WTC11 (cell line): Measurements from ENCODE around the gene NEB. TPM values are rescaled to one million over a fixed set of nuclear protein-coding genes. Genes with fewer than 3 reads are reported as not detected.

Experiments
- ATAC-seq: fragments of 200-7000 bp; cut with Tn5 transposase; 2 replicates; pipeline ENCODE4 v1.10.0; 2021; ENCODE audit warnings: mild to moderate bottlenecking, moderate library complexity
- CTCF ChIA-PET: fragments of 300-600 bp; sonication (Branson Sonifier 250); formaldehyde crosslinking; loops from one replicate; lab custom pipeline; 2021; ENCODE audit warnings: antibody characterized with exemption; lab: Charles Lee
- POLR2A ChIA-PET: fragments of 350-600 bp; sonication (Branson Sonifier 250); formaldehyde crosslinking; loops from one replicate; lab custom pipeline; 2021; ENCODE audit warnings: antibody characterized with exemption; lab: Charles Lee
- DNase-seq: peaks from one replicate; pipeline ENCODE4 v3.0.0; 2021; ENCODE audit warnings: low spot score
- H3K27ac Mint-ChIP-seq: 2 replicates; pipeline ENCODE4 v1.8.0; 2021; ENCODE audit warnings: mixed read lengths
- H3K27me3 Mint-ChIP-seq: 2 replicates; pipeline ENCODE4 v1.8.0; 2021; ENCODE audit warnings: low read depth, mild to moderate bottlenecking, moderate library complexity, mixed read lengths
- H3K36me3 Mint-ChIP-seq: 2 replicates; pipeline ENCODE4 v1.8.0; 2021; ENCODE audit warnings: mixed read lengths
- H3K4me1 Mint-ChIP-seq: 2 replicates; pipeline ENCODE4 v1.8.0; 2022; ENCODE audit warnings: mixed read lengths
- H3K4me3 Mint-ChIP-seq: 2 replicates; pipeline ENCODE4 v1.8.0; 2021; ENCODE audit warnings: mild to moderate bottlenecking, moderate library complexity, mixed read lengths
- H3K9me3 Mint-ChIP-seq: 2 replicates; pipeline ENCODE4 v1.8.0; 2021; ENCODE audit warnings: mixed read lengths
- ATF1 ChIP-seq: sonication (generic); formaldehyde crosslinking; IDR thresholded peaks from 2 replicates; pipeline ENCODE4 v1.8.1; 2023; ENCODE audit warnings: mild to moderate bottlenecking, moderate library complexity, missing genetic modification reagents
- EMX1 ChIP-seq: fragments of 250-450 bp; sonication (Bioruptor Pico); IDR thresholded peaks from 2 replicates; pipeline ENCODE4 v1.8.0; 2021; ENCODE audit warnings: mild to moderate bottlenecking
- MAX ChIP-seq: sonication (generic); formaldehyde crosslinking; IDR thresholded peaks from 2 replicates; pipeline ENCODE4 v1.8.0; 2022; ENCODE audit warnings: mild to moderate bottlenecking, missing genetic modification reagents
- MYBL2 ChIP-seq: sonication (generic); formaldehyde crosslinking; IDR thresholded peaks from 2 replicates; pipeline ENCODE4 v1.8.1; 2023; ENCODE audit warnings: mild to moderate bottlenecking, moderate library complexity, missing genetic modification reagents
- NR2C2 ChIP-seq: sonication (generic); formaldehyde crosslinking; IDR thresholded peaks from 2 replicates; pipeline ENCODE4 v1.8.0; 2022; ENCODE audit warnings: mild to moderate bottlenecking, missing genetic modification reagents
- OVOL2 ChIP-seq: fragments of 250-450 bp; sonication (Bioruptor Pico); IDR thresholded peaks from 2 replicates; pipeline ENCODE4 v1.9.0; 2021; ENCODE audit warnings: mild to moderate bottlenecking, borderline replicate concordance
- PRRX2 ChIP-seq: fragments of 250-450 bp; sonication (Bioruptor Pico); IDR thresholded peaks from 2 replicates; pipeline ENCODE4 v1.8.0; 2021; ENCODE audit warnings: mild to moderate bottlenecking
- RELA ChIP-seq: sonication (generic); formaldehyde crosslinking; IDR thresholded peaks from 2 replicates; pipeline ENCODE4 v1.8.1; 2022; ENCODE audit warnings: missing genetic modification reagents, mild to moderate bottlenecking, borderline replicate concordance
- RORB ChIP-seq: fragments of 250-450 bp; sonication (Bioruptor Pico); IDR thresholded peaks from 2 replicates; pipeline ENCODE4 v1.9.0; 2021; ENCODE audit warnings: mild to moderate bottlenecking
- SMAD3 ChIP-seq: sonication (generic); formaldehyde crosslinking; IDR thresholded peaks from 2 replicates; pipeline ENCODE4 v1.8.0; 2022; ENCODE audit warnings: missing genetic modification reagents, mild to moderate bottlenecking, borderline replicate concordance
- STAT6 ChIP-seq: sonication (generic); formaldehyde crosslinking; conservative IDR thresholded peaks from 2 replicates; pipeline ENCODE4 v1.8.1; 2023; ENCODE audit warnings: mild to moderate bottlenecking, low read depth, missing genetic modification reagents, moderate library complexity
- TCF7 ChIP-seq: sonication (generic); formaldehyde crosslinking; IDR thresholded peaks from 2 replicates; pipeline ENCODE4 v1.8.0; 2022; ENCODE audit warnings: mild to moderate bottlenecking, low read depth, missing genetic modification reagents, moderate library complexity
- TEAD1 ChIP-seq: sonication (generic); formaldehyde crosslinking; IDR thresholded peaks from 2 replicates; pipeline ENCODE4 v1.8.0; 2022; ENCODE audit warnings: mild to moderate bottlenecking, missing genetic modification reagents
- ZNF219 ChIP-seq: sonication (generic); formaldehyde crosslinking; IDR thresholded peaks from 2 replicates; pipeline ENCODE4 v1.8.0; 2023; ENCODE audit warnings: missing genetic modification reagents, mild to moderate bottlenecking, borderline replicate concordance
- ZNF425 ChIP-seq: fragments of 250-450 bp; sonication (Bioruptor Pico); conservative IDR thresholded peaks from 2 replicates; pipeline ENCODE4 v1.9.0; 2021; ENCODE audit warnings: mild to moderate bottlenecking
- total RNA-seq: library from RNA; stranded (reverse); gene quantifications from 3 replicates; pipeline ENCODE4 v1.2.3, GENCODE V29; 2021
- TF ChIP-seq, protein P1 (sequence below): fragments of 250-450 bp; sonication (Bioruptor Pico); IDR thresholded peaks from 2 replicates; pipeline ENCODE4 v1.8.0; 2021; ENCODE audit warnings: mild to moderate bottlenecking
- TF ChIP-seq, protein P2 (sequence below): fragments of 250-450 bp; sonication (Bioruptor Pico); IDR thresholded peaks from 2 replicates; pipeline ENCODE4 v2.1.2; 2022; ENCODE audit warnings: mild to moderate bottlenecking, moderate library complexity
- TF ChIP-seq, protein P3 (sequence below): sonication (generic); formaldehyde crosslinking; IDR thresholded peaks from 2 replicates; pipeline ENCODE4 v1.8.1; 2022; ENCODE audit warnings: low read depth, mild to moderate bottlenecking, moderate library complexity, missing genetic modification reagents, borderline replicate concordance
- TF ChIP-seq, protein P4 (sequence below): sonication (generic); formaldehyde crosslinking; IDR thresholded peaks from 2 replicates; pipeline ENCODE4 v1.8.1; 2023; ENCODE audit warnings: mild to moderate bottlenecking, missing genetic modification reagents, moderate library complexity

The NEB gene
- total RNA-seq, 1 experiment from 2014 or later: 1.9 TPM

- ChIA-PET POLR2A (interaction anchor here (0.7 kb wide), 1 partner anchor 96 kb away, joined by 4 read pairs; no protein-coding TSS in a partner anchor), CTCF (no interaction called here)
- H3K9me3 Mint-ChIP-seq: peaks cover 10% of the 10 kb centered on the region
Measured at GRCh38 chr2:151638990-151639389, 95.3 kb downstream of the NEB start.

GRCh38 chr2:151638191-151638933 lies 95.9 kb downstream of the NEB start:
- Mint-ChIP-seq H3K4me1 (no peaks in the 10 kb centered on the region), H3K27ac (no peak overlapping the region), H3K9me3 (peaks cover 12% of the 10 kb centered on the region), H3K36me3 (peaks cover 3% of the 10 kb centered on the region), H3K27me3 (no peaks in the 10 kb centered on the region), H3K4me3 (no peak overlapping the region)
- ATAC-seq (no peak), DNase-seq (no peak)
- CTCF ChIA-PET: interaction anchor here (1.3 kb wide), 1 partner anchor 387 kb away, joined by 5 read pairs; no protein-coding TSS in a partner anchor
- TF ChIP-seq ATF1 (CRISPR knock-in tag): no peak
- no peak for TF ChIP-seq NR2C2 (CRISPR knock-in tag)
- TF ChIP-seq, protein P1, sequence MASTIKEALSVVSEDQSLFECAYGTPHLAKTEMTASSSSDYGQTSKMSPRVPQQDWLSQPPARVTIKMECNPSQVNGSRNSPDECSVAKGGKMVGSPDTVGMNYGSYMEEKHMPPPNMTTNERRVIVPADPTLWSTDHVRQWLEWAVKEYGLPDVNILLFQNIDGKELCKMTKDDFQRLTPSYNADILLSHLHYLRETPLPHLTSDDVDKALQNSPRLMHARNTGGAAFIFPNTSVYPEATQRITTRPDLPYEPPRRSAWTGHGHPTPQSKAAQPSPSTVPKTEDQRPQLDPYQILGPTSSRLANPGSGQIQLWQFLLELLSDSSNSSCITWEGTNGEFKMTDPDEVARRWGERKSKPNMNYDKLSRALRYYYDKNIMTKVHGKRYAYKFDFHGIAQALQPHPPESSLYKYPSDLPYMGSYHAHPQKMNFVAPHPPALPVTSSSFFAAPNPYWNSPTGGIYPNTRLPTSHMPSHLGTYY (CRISPR knock-in tag): no peak
- TF ChIP-seq, protein P2, sequence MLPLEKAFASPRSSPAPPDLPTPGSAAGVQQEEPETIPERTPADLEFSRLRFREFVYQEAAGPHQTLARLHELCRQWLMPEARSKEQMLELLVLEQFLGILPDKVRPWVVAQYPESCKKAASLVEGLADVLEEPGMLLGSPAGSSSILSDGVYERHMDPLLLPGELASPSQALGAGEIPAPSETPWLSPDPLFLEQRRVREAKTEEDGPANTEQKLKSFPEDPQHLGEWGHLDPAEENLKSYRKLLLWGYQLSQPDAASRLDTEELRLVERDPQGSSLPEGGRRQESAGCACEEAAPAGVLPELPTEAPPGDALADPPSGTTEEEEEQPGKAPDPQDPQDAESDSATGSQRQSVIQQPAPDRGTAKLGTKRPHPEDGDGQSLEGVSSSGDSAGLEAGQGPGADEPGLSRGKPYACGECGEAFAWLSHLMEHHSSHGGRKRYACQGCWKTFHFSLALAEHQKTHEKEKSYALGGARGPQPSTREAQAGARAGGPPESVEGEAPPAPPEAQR (CRISPR knock-in tag): no peak
- TF ChIP-seq ZNF219: no peak
- no peak for TF ChIP-seq EMX1 (CRISPR knock-in tag)
- POLR2A ChIA-PET: interaction anchor here (0.7 kb wide), 1 partner anchor 97 kb away, joined by 4 read pairs; no protein-coding TSS in a partner anchor

More at GRCh38 chr2:151638990-151639389, 95.3 kb downstream of the NEB start:
- TF ChIP-seq SMAD3 (CRISPR knock-in tag): no peak
- TF ChIP-seq, protein P3, sequence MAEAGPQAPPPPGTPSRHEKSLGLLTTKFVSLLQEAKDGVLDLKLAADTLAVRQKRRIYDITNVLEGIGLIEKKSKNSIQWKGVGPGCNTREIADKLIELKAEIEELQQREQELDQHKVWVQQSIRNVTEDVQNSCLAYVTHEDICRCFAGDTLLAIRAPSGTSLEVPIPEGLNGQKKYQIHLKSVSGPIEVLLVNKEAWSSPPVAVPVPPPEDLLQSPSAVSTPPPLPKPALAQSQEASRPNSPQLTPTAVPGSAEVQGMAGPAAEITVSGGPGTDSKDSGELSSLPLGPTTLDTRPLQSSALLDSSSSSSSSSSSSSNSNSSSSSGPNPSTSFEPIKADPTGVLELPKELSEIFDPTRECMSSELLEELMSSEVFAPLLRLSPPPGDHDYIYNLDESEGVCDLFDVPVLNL: no peak
- no peak for TF ChIP-seq TEAD1
- no peak for TF ChIP-seq RORB
- TF ChIP-seq, all 79 proteins: peak for 0
- DNase-seq: no peak
- Mint-ChIP-seq H3K27ac (no peak overlapping the region), H3K4me1 (no peaks in the 10 kb centered on the region), H3K27me3 (no peaks in the 10 kb centered on the region), H3K4me3 (no peak overlapping the region), H3K36me3 (peaks cover 3% of the 10 kb centered on the region)
- no peak for ATAC-seq

DNA sequence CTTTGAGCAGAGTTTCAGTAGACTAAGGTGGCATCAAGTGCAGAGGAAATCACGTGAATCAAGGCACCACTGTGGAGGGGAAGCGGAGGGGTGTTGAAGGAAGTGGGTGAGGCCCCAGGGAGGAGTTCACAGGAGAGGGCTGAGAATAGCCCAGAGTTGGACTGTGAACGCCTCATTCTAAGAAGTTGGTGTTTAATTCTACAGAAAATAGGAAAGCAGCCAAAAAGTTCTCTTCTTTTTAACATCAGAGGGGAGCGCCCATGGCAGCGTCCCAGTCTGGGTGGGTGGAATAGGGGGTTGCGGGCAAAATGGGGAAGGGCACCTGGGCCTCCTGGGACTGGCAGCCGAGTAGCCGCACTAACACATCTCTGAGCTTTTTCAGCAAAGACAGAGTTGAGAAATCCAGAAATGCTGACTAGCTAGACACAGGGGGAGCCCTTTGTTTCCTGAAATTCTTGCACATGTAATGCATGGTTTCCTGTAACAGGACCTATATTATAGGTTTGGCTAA lies 97.0 kb downstream of the NEB start:
- DNase-seq (no peak), ATAC-seq (no peak)
- Mint-ChIP-seq H3K4me1 (no peaks in the 10 kb centered on the region), H3K36me3 (peaks cover 3% of the 10 kb centered on the region), H3K27me3 (no peaks in the 10 kb centered on the region), H3K27ac (no peak overlapping the region), H3K4me3 (no peak overlapping the region), H3K9me3 (peaks cover 12% of the 10 kb centered on the region)
- ChIA-PET CTCF (interaction anchor here (1.3 kb wide), 1 partner anchor 388 kb away, joined by 5 read pairs; no protein-coding TSS in a partner anchor), POLR2A (no interaction called here)
- TF ChIP-seq RELA (no peak), ATF1 (CRISPR knock-in tag) (no peak), TCF7 (CRISPR knock-in tag) (no peak), MAX (CRISPR knock-in tag) (no peak), PRRX2 (CRISPR knock-in tag) (no peak), MYBL2 (CRISPR knock-in tag) (no peak), ZNF425 (CRISPR knock-in tag) (no peak), STAT6 (no peak), OVOL2 (no peak), TEAD1 (no peak)
- TF ChIP-seq, protein P4, sequence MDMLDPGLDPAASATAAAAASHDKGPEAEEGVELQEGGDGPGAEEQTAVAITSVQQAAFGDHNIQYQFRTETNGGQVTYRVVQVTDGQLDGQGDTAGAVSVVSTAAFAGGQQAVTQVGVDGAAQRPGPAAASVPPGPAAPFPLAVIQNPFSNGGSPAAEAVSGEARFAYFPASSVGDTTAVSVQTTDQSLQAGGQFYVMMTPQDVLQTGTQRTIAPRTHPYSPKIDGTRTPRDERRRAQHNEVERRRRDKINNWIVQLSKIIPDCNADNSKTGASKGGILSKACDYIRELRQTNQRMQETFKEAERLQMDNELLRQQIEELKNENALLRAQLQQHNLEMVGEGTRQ: no peak
- TF ChIP-seq, protein P2 (CRISPR knock-in tag): no peak
